PC-3 (cell line): ENCODE data around the gene PROCA1. TPM values are rescaled to one million over a fixed set of nuclear protein-coding genes. Genes with fewer than 3 reads are reported as not detected.

ENCODE experiments used
- ATAC-seq: fragments of 200-7000 bp; cut with Tn5 transposase; 2 replicates; pipeline ENCODE4 v1.9.1; 2020; ENCODE audit warnings: mild to moderate bottlenecking, moderate library complexity
- Bru-seq: library from RNA; stranded (reverse); fragments of 400-500 nt; gene quantifications from one replicate; lab custom pipeline; 2021; lab: Mats Ljungman, UMichigan
- BruChase-seq, 2 experiments: library from RNA; stranded (reverse); fragments of 400-500 nt; gene quantifications; one replicate each; lab custom pipeline; 2021; lab: Mats Ljungman, UMichigan
- BruUV-seq: library from RNA; stranded (reverse); fragments of 400-500 nt; replicated peaks from 2 replicates; lab custom pipeline; 2021; lab: Mats Ljungman, UMichigan
- CTCF ChIA-PET: fragments of 300-600 bp; sonication (Branson Sonifier 250); formaldehyde crosslinking; loops from one replicate; lab custom pipeline; 2022; ENCODE audit warnings: antibody characterized with exemption; lab: Charles Lee
- POLR2A ChIA-PET: fragments of 300-600 bp; sonication (Branson Sonifier 250); formaldehyde crosslinking; loops from one replicate; lab custom pipeline; 2022; ENCODE audit warnings: antibody characterized with exemption; ENCODE audit not compliant: unreplicated experiment; lab: Charles Lee
- DNase-seq: peaks from one replicate; pipeline ENCODE4 v3.0.0-alpha.2; 2015
- H2AFZ ChIP-seq: fragments of 300-600 bp; sonication (generic); 2 replicates; pipeline ENCODE4 v1.6.0; 2016; ENCODE audit warnings: antibody characterized with exemption, low read length
- H3F3A ChIP-seq: fragments of 300-600 bp; sonication (generic); one replicate; pipeline ENCODE4 v1.6.0; 2017; ENCODE audit warnings: antibody characterized with exemption, low read length, control low read depth, mild to moderate bottlenecking; ENCODE audit not compliant: unreplicated experiment
- H3K27ac ChIP-seq: fragments of 300-600 bp; sonication (generic); 2 replicates; pipeline ENCODE4 v1.5.1; 2016; ENCODE audit warnings: mild to moderate bottlenecking, low read length
- H3K27me3 ChIP-seq: fragments of 300-600 bp; sonication (generic); 2 replicates; pipeline ENCODE4 v1.6.1; 2016; ENCODE audit warnings: low read length, mixed read lengths
- H3K36me3 ChIP-seq: fragments of 300-600 bp; sonication (generic); 2 replicates; pipeline ENCODE4 v1.6.1; 2016; ENCODE audit warnings: low read depth, mixed run types, low read length, mixed read lengths
- H3K4me1 ChIP-seq: fragments of 300-600 bp; sonication (generic); 2 replicates; pipeline ENCODE4 v1.5.1; 2016; ENCODE audit warnings: low read length; ENCODE audit not compliant: insufficient read depth
- H3K4me2 ChIP-seq: fragments of 300-600 bp; sonication (generic); 2 replicates; pipeline ENCODE4 v1.6.0; 2016; ENCODE audit warnings: low read length
- H3K4me3 ChIP-seq: fragments of 300-600 bp; sonication (generic); 2 replicates; pipeline ENCODE4 v1.5.1; 2016; ENCODE audit warnings: mild to moderate bottlenecking, low read length, mixed read lengths
- H3K79me2 ChIP-seq: fragments of 300-600 bp; sonication (generic); 2 replicates; pipeline ENCODE4 v1.6.1; 2017; ENCODE audit warnings: low read length, mixed read lengths
- H3K9ac ChIP-seq: fragments of 300-600 bp; sonication (generic); 2 replicates; pipeline ENCODE4 v1.6.0; 2016; ENCODE audit warnings: mild to moderate bottlenecking, low read length
- H3K9me2 ChIP-seq: fragments of 300-600 bp; sonication (generic); replicated peaks from 2 replicates; pipeline ENCODE4 v1.6.1; 2016; ENCODE audit warnings: mixed run types, low read length, mixed read lengths
- H3K9me3 ChIP-seq: fragments of 300-600 bp; sonication (generic); 2 replicates; pipeline ENCODE4 v1.6.1; 2016; ENCODE audit warnings: low read length, mixed read lengths
- H4K20me1 ChIP-seq: fragments of 300-600 bp; sonication (generic); 2 replicates; pipeline ENCODE4 v1.6.1; 2016; ENCODE audit warnings: low read length, mixed read lengths
- CTCF ChIP-seq: fragments of 300-600 bp; sonication (generic); conservative IDR thresholded peaks from 2 replicates; pipeline ENCODE4 v1.5.1; 2017; ENCODE audit warnings: antibody characterized with exemption, low read depth, mild to moderate bottlenecking, low read length
- EZH2 ChIP-seq: fragments of 300-600 bp; sonication (generic); IDR thresholded peaks from one replicate; pipeline ENCODE4 v1.6.1; 2017; ENCODE audit warnings: antibody characterized with exemption, mild to moderate bottlenecking, low read length; ENCODE audit not compliant: unreplicated experiment
- EZH2phosphoT487 ChIP-seq: fragments of 300-600 bp; sonication (generic); IDR thresholded peaks from 2 replicates; pipeline ENCODE4 v1.6.1; 2018; ENCODE audit warnings: mild to moderate bottlenecking, antibody characterized with exemption, low read length, borderline replicate concordance
- intact Hi-C: fragments of 100-400 bp; cut with micrococcal nuclease; formaldehyde crosslinking; loops from 2 replicates; pipeline ENCODE4 v1.9.0; 2023
- long read RNA-seq: library from polyadenylated mRNA; unstranded; transcript quantifications from one replicate; pipeline ENCODE4 v2.0.0, GENCODE V29; 2021; ENCODE audit not compliant: unreplicated experiment
- total RNA-seq: library from RNA; depleted of rRNA; stranded (reverse); fragments of >200 nt; gene quantifications from 2 replicates; pipeline ENCODE4 v1.2.3, GENCODE V29; 2014; rRNA removed

Gene PROCA1
- total RNA-seq (1.9 and 2.6 TPM in 2 replicates), Bru-seq, nascent RNA (percentile 39 among the genes with signal in this experiment), BruChase-seq, experiment 1, labeled RNA remaining after a 6-hour chase (percentile 39 among the genes with signal in this experiment), BruChase-seq, experiment 2, labeled RNA remaining after a 2-hour chase (percentile 34 among the genes with signal in this experiment)
- long read RNA-seq, partial matches to known transcripts: 1 of 1 reads
- long read RNA-seq, other reads (novel, unspliced or antisense): 0 of 1 reads

- peaks cover 10% of the 10 kb centered on the region; the same call in 1 of the 2 replicates for H3K36me3 ChIP-seq
- H3K4me2 ChIP-seq: peak within 1 kb of the TSS; percentile 94
- intact Hi-C loops: loop anchor here (10.0 kb wide), 1 partner anchor 67 kb away; the partner anchor contains the start of gene BLTP2
- H3F3A ChIP-seq: no peaks in the 10 kb centered on the region
- peak within 1 kb of the TSS; percentile 85 for H2AFZ ChIP-seq
- no peak for ATAC-seq
- H3K27me3 ChIP-seq: no peaks in the 10 kb centered on the region
- H3K9me2 ChIP-seq: no peaks in the 10 kb centered on the region
- no peak for TF ChIP-seq EZH2phosphoT487
- TF ChIP-seq EZH2: no peak
- no peak for TF ChIP-seq CTCF
- H3K9ac ChIP-seq: peak within 1 kb of the TSS; percentile 81
- CTCF ChIA-PET: interaction anchor here (1.0 kb wide), 1 partner anchor 67 kb away, joined by 8 read pairs; the partner anchor contains the start of gene BLTP2
- POLR2A ChIA-PET: interaction anchor here (0.5 to 0.9 kb wide), 5 partner anchors 8 to 23 kb away, joined by 6 to 10 read pairs (median 9); partner anchors contain the start of gene RPL23A
- no TSS peak for BruUV-seq
- peak within 1 kb of the TSS; percentile 74 for H3K4me3 ChIP-seq
- H3K27ac ChIP-seq: peak within 1 kb of the TSS; percentile 70
- no peaks in the 10 kb centered on the region; the same call in 1 of the 2 replicates for H4K20me1 ChIP-seq
- no peak for DNase-seq
- H3K4me1 ChIP-seq: peaks cover 10% of the 10 kb centered on the region; the same call in 1 of the 2 replicates
- H3K9me3 ChIP-seq: no peaks in the 10 kb centered on the region
- H3K79me2 ChIP-seq: peaks cover 15% of the 10 kb centered on the region
Observed at GRCh38 chr17:28711723-28712031, at the start of gene PROCA1. TSS of gene PROCA1 (minus strand) at chr17:28711888. CDS start at chr17:28711660, 228 bp downstream.

DNA sequence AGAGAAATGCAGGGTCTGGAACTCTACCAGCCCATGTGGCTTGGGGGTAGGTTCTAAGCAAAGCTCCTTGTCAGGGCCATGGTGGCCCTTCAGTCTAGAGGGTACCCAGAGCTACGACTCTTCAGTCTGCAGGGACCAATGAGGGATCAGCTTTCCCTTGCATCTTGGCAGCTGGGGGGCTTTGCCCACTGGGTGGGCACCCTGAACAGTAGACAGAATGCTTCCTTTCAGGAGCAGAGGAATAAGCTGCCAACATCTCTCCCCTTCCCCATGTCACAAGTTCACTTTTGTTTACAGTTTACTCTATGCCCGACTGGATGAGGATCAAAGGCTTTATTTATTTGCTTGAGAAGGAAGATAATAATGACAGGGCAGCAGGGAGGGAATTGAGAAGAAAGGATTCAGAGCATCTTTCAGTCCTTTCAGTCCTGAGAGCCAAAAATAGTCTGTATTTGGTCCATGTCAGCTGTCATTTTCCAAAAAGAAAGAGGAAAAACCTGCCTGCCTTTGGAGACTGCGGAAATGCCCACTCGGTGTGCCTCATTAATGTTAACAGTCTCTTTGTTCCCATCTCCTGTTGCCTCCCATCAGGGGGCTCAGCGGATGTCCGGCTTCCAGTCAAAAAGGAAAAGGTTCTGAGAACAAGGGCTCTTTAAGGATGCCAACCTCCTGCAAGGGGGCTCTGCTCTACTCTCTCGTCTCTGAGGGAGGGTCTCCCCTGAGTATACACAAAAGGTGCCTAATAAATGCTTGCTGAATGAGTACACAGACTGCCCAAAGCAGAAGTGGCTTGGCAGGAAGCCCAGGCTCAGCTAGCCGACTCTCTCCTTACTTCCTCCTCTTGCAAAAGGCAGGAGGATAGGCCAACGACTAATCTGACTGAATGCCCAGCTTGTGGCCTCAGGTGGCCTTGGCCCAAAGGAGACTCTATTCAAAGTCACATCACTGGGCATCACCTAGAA lies 49.2 kb upstream of the PROCA1 start:
- Histone ChIP-seq H3F3A (no peaks in the 10 kb centered on the region), H2AFZ (no peak overlapping the region), H3K4me2 (no peak overlapping the region), H4K20me1 (no peaks in the 10 kb centered on the region), H3K4me3 (no peak overlapping the region), H3K27ac (no peak overlapping the region), H3K9ac (no peak overlapping the region), H3K79me2 (peaks cover 6% of the 10 kb centered on the region; the same call in 1 of the 2 replicates), H3K4me1 (peaks cover 14% of the 10 kb centered on the region), H3K9me3 (no peaks in the 10 kb centered on the region), H3K9me2 (no peaks in the 10 kb centered on the region), H3K36me3 (peaks cover 10% of the 10 kb centered on the region), H3K27me3 (no peaks in the 10 kb centered on the region)
- no TSS peak for BruUV-seq
- DNase-seq (peak; percentile 63), ATAC-seq (peak; percentile 79)
- TF ChIP-seq CTCF (no peak), EZH2phosphoT487 (no peak), EZH2 (no peak)
- POLR2A ChIA-PET: no interaction called here
- intact Hi-C loops: loop anchor here (5.0 kb wide), 1 partner anchor 46 kb away; no protein-coding TSS in a partner anchor
- CTCF ChIA-PET: no interaction called here
